Upper lobe of left lung (tissue), 6 donors: Measurements from ENCODE around the gene S100A2. TPM values are rescaled to one million over a fixed set of nuclear protein-coding genes. Genes with fewer than 3 reads are reported as not detected.

Source experiments
- ATAC-seq, 2 donors: fragments of 200-7000 bp; cut with Tn5 transposase; one replicate each; pipeline ENCODE4 v1.9.1; 2022; ENCODE audit warnings: mild to moderate bottlenecking in 2 of 2, moderate library complexity in 2 of 2; ENCODE audit not compliant: low FRiP score in 2 of 2
- DNase-seq, 2 donors: peaks; one replicate each; pipeline ENCODE4 v3.0.0-alpha.2; 2019 to 2020
- H3K27ac ChIP-seq, 4 donors: fragments of 200-600 bp; sonication (generic); one replicate each; pipeline ENCODE4 v1.5.1; 2016 to 2019
- H3K27me3 ChIP-seq, 4 donors: fragments of 200-600 bp; sonication (generic); one replicate each; pipeline ENCODE4 v1.5.1; 2017 to 2019
- H3K36me3 ChIP-seq, 4 donors: fragments of 200-600 bp; sonication (generic); one replicate each; pipeline ENCODE4 v1.5.1; 2016 to 2019
- H3K4me1 ChIP-seq, 4 donors: fragments of 200-600 bp; sonication (generic); one replicate each; pipeline ENCODE4 v1.5.1; 2018 to 2019
- H3K4me3 ChIP-seq, 4 donors: fragments of 200-600 bp; sonication (generic); one replicate each; pipeline ENCODE4 v1.5.1; 2017 to 2019; ENCODE audit warnings: mild to moderate bottlenecking in 2 of 4, moderate library complexity in 1 of 4
- H3K9me3 ChIP-seq, 4 donors: fragments of 200-600 bp; sonication (generic); one replicate each; pipeline ENCODE4 v1.5.1; 2018 to 2019
- CTCF ChIP-seq, 6 experiments: fragments of 450-650 bp in 4 of 6; fragments of 200-600 bp in 2 of 6; sonication (generic) in 2 of 6; IDR thresholded peaks; one replicate each; pipeline ENCODE4 v1.5.1; 2016 to 2019; ENCODE audit warnings: antibody characterized with exemption in 6 of 6
- EP300 ChIP-seq, 4 donors: sonication (generic); formaldehyde crosslinking; IDR thresholded peaks; one replicate each; pipeline ENCODE4 v1.5.1; 2017; ENCODE audit warnings: antibody characterized with exemption in 4 of 4, control low read depth in 2 of 4
- POLR2A ChIP-seq, 4 donors: fragments of 450-650 bp; IDR thresholded peaks; one replicate each; pipeline ENCODE4 v1.5.1; 2016 to 2017; ENCODE audit warnings: antibody characterized with exemption in 4 of 4, mild to moderate bottlenecking in 2 of 4
- POLR2AphosphoS5 ChIP-seq, 2 donors: sonication (generic); formaldehyde crosslinking; IDR thresholded peaks; one replicate each; pipeline ENCODE4 v1.5.1; 2017; ENCODE audit warnings: antibody characterized with exemption in 2 of 2
- WGBS, 2 donors: methylation state at CpG; one replicate each; pipeline ENCODE4 v1.1.5; 2017 to 2018; 5-methylcytosine and 5-hydroxymethylcytosine counted together
- total RNA-seq, 6 donors: library from RNA; depleted of rRNA in 4 of 6; stranded (reverse); fragments of >200 nt in 4 of 6; gene quantifications; one replicate each; pipeline versions ENCODE4 v1.1.0 to v1.2.1, GENCODE V29; 2016 to 2021
- donor health status: DM: no; HTN: no; CAD: no; lungs with moderate emphysema.
- donor health status: DM: no; HTN: yes; CAD: no; lungs with severe emphysema.

S100A2 gene
- total RNA-seq, 6 donors from 2014 or later, result 2.0 to 12.0 (median 7.9) TPM; not detected in 1

GRCh38 chr1:153531638-153532037 is 34.0 kb downstream of the S100A2 start:
- H3K4me3 ChIP-seq, result no peak overlapping the region
- no peaks in the 10 kb centered on the region for H3K9me3 ChIP-seq
- H3K36me3 ChIP-seq, result peaks cover 0 to 16% (median 8%) of the 10 kb centered on the region in 4 donors
- H3K27ac ChIP-seq, result peak overlapping the region in 3 of 4 donors; percentile 98 to 100 (median 100)
- H3K4me1 ChIP-seq, result peaks cover 36 to 46% (median 40%) of the 10 kb centered on the region in 4 donors
- 90 to 94% methylated on average over 3 of the region's 3 CpGs for WGBS, 2 donors
- H3K27me3 ChIP-seq, result no peaks in the 10 kb centered on the region
- TF ChIP-seq CTCF (IDR thresholded peaks at IDR 0.05) (no peak), POLR2AphosphoS5 (IDR thresholded peaks at IDR 0.05) (no peak), EP300 (IDR thresholded peaks at IDR 0.05) (no peak), POLR2A (IDR thresholded peaks at IDR 0.05) (no peak)
- DNase-seq (no peak), ATAC-seq (no peak)

GRCh38 chr1:153527683-153528040 is 38.0 kb downstream of the S100A2 start:
- H3K27me3 ChIP-seq, result no peaks in the 10 kb centered on the region

GRCh38 chr1:153527023-153527682 is 38.5 kb downstream of the S100A2 start:
- no peak for TF ChIP-seq POLR2AphosphoS5 (IDR thresholded peaks at IDR 0.05)
- no peak for TF ChIP-seq POLR2A (IDR thresholded peaks at IDR 0.05)
- no peak for TF ChIP-seq CTCF (IDR thresholded peaks at IDR 0.05)
- TF ChIP-seq EP300 (IDR thresholded peaks at IDR 0.05), result no peak
- ATAC-seq (no peak), DNase-seq (no peak)
- Histone ChIP-seq H3K4me3 (no peak overlapping the region), H3K4me1 (peaks cover 7 to 20% (median 17%) of the 10 kb centered on the region in 4 donors), H3K27ac (no peak overlapping the region), H3K9me3 (no peaks in the 10 kb centered on the region), H3K27me3 (no peaks in the 10 kb centered on the region), H3K36me3 (peaks cover 0 to 4% (median 0%) of the 10 kb centered on the region in 4 donors)
- 84 to 95% methylated on average over 8 of the region's 8 CpGs for WGBS, 2 donors

More at GRCh38 chr1:153527683-153528040, 38.0 kb downstream of the S100A2 start:
- TF ChIP-seq EP300 (IDR thresholded peaks at IDR 0.05) (no peak), POLR2AphosphoS5 (IDR thresholded peaks at IDR 0.05) (no peak), POLR2A (IDR thresholded peaks at IDR 0.05) (no peak), CTCF (IDR thresholded peaks at IDR 0.05) (no peak)
- Histone ChIP-seq H3K4me3 (no peak overlapping the region), H3K4me1 (peaks cover 12 to 25% (median 22%) of the 10 kb centered on the region in 4 donors), H3K27ac (no peak overlapping the region), H3K9me3 (no peaks in the 10 kb centered on the region), H3K36me3 (peaks cover 0 to 4% (median 0%) of the 10 kb centered on the region in 4 donors)
- DNase-seq (no peak), ATAC-seq (no peak)
- WGBS, 2 donors, result 88 to 91% methylated on average over 5 of the region's 5 CpGs

- no peak for DNase-seq
- no peaks in the 10 kb centered on the region for H3K9me3 ChIP-seq
- ATAC-seq, result no peak
Observed at GRCh38 chr1:153526132-153526543, 39.5 kb downstream of the S100A2 start.

More at GRCh38 chr1:153526132-153526543, 39.5 kb downstream of the S100A2 start:
- Histone ChIP-seq H3K36me3 (peaks cover 0 to 4% (median 0%) of the 10 kb centered on the region in 4 donors), H3K4me3 (no peak overlapping the region), H3K27ac (peak overlapping the region in 1 of 4 donors; percentile 11), H3K27me3 (no peaks in the 10 kb centered on the region), H3K4me1 (peaks cover 0 to 12% (median 10%) of the 10 kb centered on the region in 4 donors)
- TF ChIP-seq POLR2AphosphoS5 (IDR thresholded peaks at IDR 0.05) (no peak), POLR2A (IDR thresholded peaks at IDR 0.05) (no peak), CTCF (IDR thresholded peaks at IDR 0.05) (no peak), EP300 (IDR thresholded peaks at IDR 0.05) (no peak)
- WGBS, 2 donors, result 24 to 41% methylated on average over 8 of the region's 8 CpGs
